Measurements from ENCODE around the gene OGFOD2.

Gene OGFOD2

DNA sequence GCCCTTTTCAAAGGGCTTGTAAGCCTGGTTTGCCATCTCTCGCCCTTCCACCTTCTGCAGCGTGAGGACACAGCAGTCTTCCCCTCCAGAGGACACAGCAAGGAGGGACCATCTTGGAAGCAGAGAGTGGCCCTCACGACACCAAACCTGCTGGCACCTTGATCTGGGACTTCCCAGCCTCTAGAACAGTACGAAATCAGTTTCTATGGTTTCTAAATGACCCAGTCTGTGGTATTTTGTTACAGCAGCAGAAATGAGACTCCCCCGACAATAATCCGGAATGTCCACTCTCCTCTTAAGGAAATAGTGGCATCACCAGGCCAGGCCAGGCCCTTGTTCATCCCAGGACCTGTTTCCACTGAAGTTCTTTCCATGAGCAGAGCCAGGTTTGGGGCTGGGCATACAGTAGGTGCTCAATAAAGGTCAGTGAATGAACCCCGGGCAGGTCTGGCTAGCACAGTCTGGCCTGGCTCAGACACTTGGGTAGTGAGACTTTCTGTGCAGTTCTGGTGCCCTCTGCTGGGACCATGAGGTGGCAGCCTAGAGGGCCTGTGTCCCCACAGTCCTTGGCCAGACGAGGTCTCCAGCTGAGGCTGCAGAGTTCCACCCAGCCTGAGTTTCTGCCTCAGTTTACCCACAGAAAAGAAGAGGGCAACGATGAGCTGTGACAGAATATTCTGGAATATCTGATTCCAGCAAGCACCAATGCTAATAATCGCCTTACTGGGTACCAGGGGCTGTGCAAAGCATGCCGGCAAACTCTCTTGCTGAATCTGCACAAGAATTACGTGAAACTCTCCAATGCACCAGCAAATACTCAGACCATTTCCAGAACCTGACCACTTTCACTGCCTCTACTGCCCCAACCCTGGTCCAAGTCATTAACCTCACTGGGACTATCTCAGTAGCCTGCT lies 22.8 kb upstream of the OGFOD2 start:
- peak; percentile 48 to 74 (median 59) for DNase-seq

DNA sequence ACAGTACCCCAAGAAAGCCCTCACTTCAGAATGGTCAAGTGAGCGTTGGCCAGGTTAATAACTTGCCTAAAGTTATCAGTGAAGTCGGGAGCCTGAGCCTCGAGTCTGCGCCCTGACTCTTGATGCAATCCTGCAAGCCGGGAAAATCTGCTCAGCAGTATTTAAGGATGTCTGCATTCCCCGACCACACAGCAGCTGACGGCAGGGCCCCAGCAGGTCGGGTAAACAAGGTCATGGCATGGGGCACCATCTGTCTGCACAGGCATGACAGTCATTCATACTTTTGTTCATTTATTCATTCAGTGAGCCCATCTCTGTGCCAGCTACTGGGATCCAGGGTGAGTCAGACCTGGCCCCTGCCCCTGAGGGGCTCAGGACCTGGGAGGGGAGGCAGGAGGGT lies 19.9 kb upstream of the OGFOD2 start:
- DNase-seq: no peak

DNA sequence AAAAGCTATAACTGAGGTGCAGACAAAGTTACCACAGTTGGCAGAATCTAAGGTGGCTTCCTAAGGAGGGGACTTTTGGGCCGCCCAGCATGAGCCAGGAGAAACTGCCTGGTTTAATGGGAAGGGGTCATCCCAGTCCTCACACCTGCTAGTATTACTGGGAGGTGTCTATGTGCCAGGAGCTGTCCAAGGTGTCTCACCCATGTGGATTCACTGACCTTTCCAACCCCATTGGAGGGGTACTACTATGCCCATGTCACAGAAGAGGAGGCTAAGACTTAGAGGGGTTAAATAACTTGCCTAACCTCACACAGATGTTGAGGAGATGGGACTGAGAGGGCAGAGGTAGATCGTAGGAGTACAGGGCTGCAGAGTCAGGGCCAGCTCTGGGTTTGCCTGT lies 19.0 kb upstream of the OGFOD2 start:
- no peak for DNase-seq

- DNase-seq: no peak
These were observed 16.7 kb upstream of the OGFOD2 start for GRCh38 chr12:122958198-122958888.

DNA sequence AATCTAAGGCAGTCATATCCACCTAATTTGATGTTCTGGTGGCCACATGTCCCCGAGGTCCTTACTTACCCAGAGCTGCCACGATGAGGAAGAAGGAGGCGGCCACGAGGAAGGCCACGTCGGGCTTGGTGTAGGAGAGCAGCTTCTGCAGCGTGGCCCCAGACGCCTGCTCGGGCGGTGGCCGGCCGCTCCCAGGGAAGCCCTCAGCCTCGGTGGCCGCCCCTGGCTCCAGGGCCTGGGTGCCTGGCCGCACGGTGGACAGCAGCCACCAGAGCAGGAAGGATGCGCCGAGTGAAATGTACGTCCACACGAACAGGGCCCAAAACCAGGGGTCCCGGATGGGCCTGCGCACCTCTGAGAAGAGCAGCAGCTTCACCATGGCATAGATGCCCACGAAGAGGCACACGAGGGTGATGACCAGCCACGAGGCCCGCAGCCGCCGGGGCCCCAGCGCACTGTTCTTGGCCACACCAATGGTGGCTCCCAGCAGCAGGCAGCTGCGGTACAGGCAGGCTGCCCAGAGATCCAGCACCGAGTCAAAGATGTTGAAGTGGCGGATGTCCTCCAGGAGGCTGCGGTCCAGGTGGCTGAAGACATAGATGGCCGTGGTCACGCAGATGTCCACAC lies 15.4 kb upstream of the OGFOD2 start:
- DNase-seq: no peak

GRCh38 chr12:122960193-122960569 lies 14.9 kb upstream of the OGFOD2 start:
- no peak for DNase-seq

GRCh38 chr12:122961531-122962329 lies 13.3 kb upstream of the OGFOD2 start:
- no peak for DNase-seq

DNA sequence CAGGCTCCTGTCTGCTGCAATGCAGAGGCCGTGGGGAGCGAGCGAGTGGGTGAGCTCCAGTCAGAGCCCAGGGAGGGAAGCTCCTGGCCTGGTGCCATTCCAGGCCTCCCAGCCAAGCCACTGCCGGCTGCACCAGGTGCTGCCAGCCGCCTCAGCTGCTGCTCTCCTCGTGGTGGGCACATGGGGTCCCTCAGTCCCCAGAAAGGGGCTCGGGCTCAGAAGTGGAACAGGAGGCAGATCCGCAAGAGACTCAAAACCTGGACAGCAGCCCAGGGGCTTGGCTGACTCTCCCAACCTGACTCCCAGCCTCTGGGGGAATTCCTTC lies 11.1 kb upstream of the OGFOD2 start:
- DNase-seq: no peak

- no peak for DNase-seq
These were observed 10.4 kb upstream of the OGFOD2 start for GRCh38 chr12:122964439-122965257.

GRCh38 chr12:122965321-122965751 lies 9.7 kb upstream of the OGFOD2 start:
- no peak for DNase-seq

GRCh38 chr12:122965851-122966742 lies 8.9 kb upstream of the OGFOD2 start, which contains the start of gene ABCB9:
ABCB9 (minus strand) TSS chr12:122966463; CDS start chr12:122960235, 6,228 bp downstream.
- DNase-seq: peak; percentile 80 to 97 (median 92)

DNA sequence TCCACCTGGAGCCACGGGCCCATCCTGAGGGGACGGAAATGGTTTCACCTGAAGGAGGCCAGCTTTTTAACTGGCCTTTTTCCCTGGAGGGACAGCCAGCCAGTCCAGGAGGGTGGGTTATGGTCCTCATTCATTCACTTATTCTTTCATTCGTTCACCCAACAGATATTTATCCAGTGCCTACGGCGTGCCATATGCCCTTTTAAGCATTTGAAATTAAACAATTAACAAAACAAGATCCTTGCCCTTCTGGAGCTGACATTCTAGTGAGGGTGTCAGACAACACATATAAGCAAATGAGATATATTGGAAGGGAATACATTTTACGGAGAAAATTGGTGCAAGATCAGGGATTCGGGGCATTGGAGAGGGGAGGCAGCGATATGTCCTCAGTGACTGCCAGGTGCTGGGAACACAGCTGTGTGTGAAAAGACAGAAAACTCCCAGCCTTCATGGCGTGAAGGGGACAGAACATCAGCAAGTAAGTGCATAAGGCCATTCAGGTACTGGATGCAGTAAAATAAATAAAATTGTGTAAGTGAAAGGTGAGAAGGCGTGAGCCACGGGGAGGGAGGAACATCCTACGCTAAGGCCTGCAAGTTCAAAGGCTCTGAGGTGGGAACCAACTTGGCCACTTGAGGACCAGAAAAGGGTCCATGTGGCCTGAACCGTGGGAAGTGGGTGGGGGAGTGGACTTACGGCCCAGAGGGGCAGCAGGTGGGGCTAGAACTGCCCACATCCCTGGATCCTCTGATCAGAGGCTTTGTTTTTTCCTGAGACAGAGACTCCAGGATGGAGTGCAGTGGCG lies 8.1 kb upstream of the OGFOD2 start:
- DNase-seq: no peak

GRCh38 chr12:122968104-122968503 lies 6.9 kb upstream of the OGFOD2 start:
- DNase-seq: no peak

DNA sequence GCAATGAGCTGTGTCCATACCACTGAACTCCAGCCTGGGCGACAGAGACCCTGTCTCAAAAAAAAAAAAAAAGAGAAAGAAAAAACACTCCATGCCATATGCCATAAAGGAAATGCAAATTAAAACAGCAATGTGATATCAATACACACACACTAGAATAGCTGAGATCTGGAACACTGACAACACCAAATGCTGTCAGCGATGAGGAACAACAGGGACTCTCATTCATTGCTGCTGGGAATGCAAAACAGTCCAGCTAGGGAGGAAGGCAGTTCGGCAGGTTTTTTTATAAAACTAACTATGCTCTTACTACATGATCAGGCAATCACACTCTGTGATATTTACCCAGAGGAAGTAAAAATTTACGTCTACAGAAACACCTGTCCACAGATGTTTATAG lies 5.4 kb upstream of the OGFOD2 start:
- no peak for DNase-seq

DNA sequence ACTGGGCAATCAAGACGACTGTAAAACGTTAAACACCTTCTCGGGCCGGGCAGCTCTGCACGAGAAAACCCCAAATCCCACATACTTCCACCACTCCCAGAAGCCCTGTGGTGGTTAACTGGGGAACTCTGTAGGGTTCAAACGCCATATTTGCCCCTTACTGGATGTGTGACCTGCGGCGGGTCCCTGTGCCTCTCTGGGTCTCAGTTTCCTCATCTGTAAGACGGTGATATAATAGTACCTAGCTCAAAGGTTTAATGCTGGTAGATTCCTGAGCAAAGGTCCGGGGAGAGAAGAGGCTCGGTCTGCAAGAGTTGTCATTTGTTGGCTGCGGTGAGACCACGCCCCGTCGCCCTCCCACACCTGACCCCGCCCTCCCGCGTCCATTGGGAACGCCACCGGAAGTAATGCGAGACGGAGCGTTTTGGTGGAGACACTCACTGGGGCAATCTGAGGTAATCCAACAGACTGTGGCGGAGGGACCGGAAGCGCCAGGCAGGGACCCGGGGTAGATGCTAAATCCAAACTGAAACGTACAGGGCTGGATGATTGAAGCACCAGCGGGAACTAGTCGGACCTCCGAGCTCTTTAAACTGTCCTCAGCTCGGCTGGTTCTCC lies 661 bp upstream of the OGFOD2 start:
- DNase-seq: peak; percentile 96 to 98 (median 97)

- DNase-seq: no peak
These were observed 975 bp downstream of the OGFOD2 start for GRCh38 chr12:122975790-122976647.

DNA sequence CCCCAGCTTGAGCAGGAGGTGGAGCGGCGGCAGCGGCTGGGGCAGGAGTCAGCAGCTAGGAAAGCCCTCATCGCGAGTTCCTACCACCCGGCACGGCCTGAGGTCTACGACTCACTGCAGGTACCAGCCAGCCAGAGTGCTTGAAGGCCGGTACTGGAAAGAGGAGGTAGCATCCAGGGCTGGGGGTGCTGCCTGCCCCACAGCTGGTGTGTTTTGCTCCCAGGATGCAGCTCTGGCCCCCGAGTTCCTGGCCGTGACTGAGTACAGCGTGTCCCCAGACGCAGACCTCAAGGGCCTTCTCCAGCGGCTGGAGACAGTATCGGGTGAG lies 1.6 kb downstream of the OGFOD2 start:
- no peak for DNase-seq

DNA sequence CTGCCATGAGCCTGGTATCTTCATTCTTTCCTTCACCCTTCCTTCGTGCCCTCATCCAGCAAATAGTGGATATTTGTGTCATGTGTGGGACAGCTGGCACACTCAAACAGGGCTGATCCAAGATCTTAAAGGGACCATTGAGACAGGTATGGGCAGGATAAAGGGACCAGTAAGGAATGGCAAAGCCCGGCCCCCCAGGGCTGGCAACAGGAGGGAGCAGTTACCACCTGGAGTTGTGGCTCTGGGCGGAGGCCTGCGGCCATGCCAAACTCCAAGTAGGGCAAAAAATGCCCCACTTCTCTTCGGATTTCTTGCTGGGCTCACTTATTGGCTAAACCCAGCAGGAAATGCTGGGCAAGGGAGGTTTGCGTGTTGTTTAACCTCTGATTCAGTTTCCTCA lies 2.1 kb downstream of the OGFOD2 start:
- no peak for DNase-seq

Data from stimulated activated naive CD4-positive, alpha-beta T cell (primary cell).